Stimulated activated naive CD4-positive, alpha-beta T cell (primary cell): Measurements from ENCODE around the gene SPAM1.
"Not testable (repeated sequence)": the region's sequence is repeated elsewhere in the genome, so short reads cannot be mapped to it uniquely, and the experiment has no call there.

Source experiments
- DNase-seq, 6 experiments: peaks; one replicate each; lab custom pipeline; 2025; lab: John Stamatoyannopoulos, UW

The SPAM1 gene

GRCh38 chr7:123924941-123925340, at the start of gene SPAM1:
Gene SPAM1 (plus strand): TSS chr7:123925241. CDS start chr7:123953571, 28,330 bp downstream.
- no peak for DNase-seq

- DNase-seq = no peak
Observed at GRCh38 chr7:123876557-123877256, 48.3 kb upstream of the SPAM1 start.

GRCh38 chr7:123879628-123880027, 45.4 kb upstream of the SPAM1 start:
- no peak for DNase-seq

GRCh38 chr7:123881300-123881699, 43.7 kb upstream of the SPAM1 start:
- DNase-seq = no peak

- no peak for DNase-seq
Observed at GRCh38 chr7:123883154-123883553, 41.9 kb upstream of the SPAM1 start.

GRCh38 chr7:123888192-123888591, 36.8 kb upstream of the SPAM1 start:
- no peak for DNase-seq

- not testable (repeated sequence) for DNase-seq
Observed at GRCh38 chr7:123894753-123895152, 30.3 kb upstream of the SPAM1 start.

GRCh38 chr7:123901101-123901500, 23.9 kb upstream of the SPAM1 start:
- DNase-seq = no peak

- no peak for DNase-seq
Observed at GRCh38 chr7:123905714-123906113, 19.3 kb upstream of the SPAM1 start.

GRCh38 chr7:123916240-123916724, 8.8 kb upstream of the SPAM1 start:
- DNase-seq = no peak

- DNase-seq = no peak
Observed at GRCh38 chr7:123917878-123918277, 7.2 kb upstream of the SPAM1 start.

- DNase-seq = no peak
Observed at GRCh38 chr7:123918309-123918708, 6.7 kb upstream of the SPAM1 start.

GRCh38 chr7:123923599-123923998, 1.4 kb upstream of the SPAM1 start:
- no peak for DNase-seq

- no peak for DNase-seq
Observed at GRCh38 chr7:123929107-123929506, 4.1 kb downstream of the SPAM1 start.

- DNase-seq = no peak
Observed at GRCh38 chr7:123929655-123930054, 4.6 kb downstream of the SPAM1 start.

GRCh38 chr7:123935436-123936381, 10.7 kb downstream of the SPAM1 start:
- DNase-seq = no peak

- DNase-seq = no peak
Observed at GRCh38 chr7:123936388-123936787, 11.3 kb downstream of the SPAM1 start.

GRCh38 chr7:123939784-123940183, 14.7 kb downstream of the SPAM1 start:
- no peak for DNase-seq

GRCh38 chr7:123941391-123942180, 16.5 kb downstream of the SPAM1 start:
- DNase-seq = no peak

GRCh38 chr7:123944395-123944794, 19.4 kb downstream of the SPAM1 start:
- no peak for DNase-seq

- DNase-seq = no peak
Observed at GRCh38 chr7:123945938-123946337, 20.9 kb downstream of the SPAM1 start.

- no peak for DNase-seq
Observed at GRCh38 chr7:123948136-123948535, 23.1 kb downstream of the SPAM1 start.
